ENCODE data around the gene OR2L5. TPM values are rescaled to one million over a fixed set of nuclear protein-coding genes. Genes with fewer than 3 reads are reported as not detected.

The OR2L5 gene
- total and polyA plus RNA-seq, 7 donors = not detected

GRCh38 chr1:248029770-248030169 lies 16.3 kb downstream of the OR2L5 start, which contains the start of gene OR2L2:
TSS of gene OR2L2 (plus strand) at chr1:248030070. CDS start at chr1:248038268, 8,198 bp downstream.
- no peaks in the 10 kb centered on the region for H3K36me3 ChIP-seq (ENCODE audit: insufficient read depth in 1 of 2, low read depth in 1 of 2)
- no peaks in the 10 kb centered on the region for H3K27me3 ChIP-seq (ENCODE audit: insufficient read depth in 3 of 3, low read length in 2 of 3)
- ATAC-seq = no peak
- H3K9me3 ChIP-seq = peaks cover 8% of the 10 kb centered on the region
- H3K4me3 ChIP-seq = no peak within 1 kb of the TSS
- no peak within 1 kb of the TSS for H3K27ac ChIP-seq
- H3K4me1 ChIP-seq = no peaks in the 10 kb centered on the region
- DNase-seq = no peak
- 26 to 47% (median 30%) methylated on average over 2 of the region's 2 CpGs for WGBS, 3 donors
- intact Hi-C loops (cut with DNase I) = no loop called here
- TF ChIP-seq CTCF (IDR thresholded peaks at IDR 0.05) = no peak

GRCh38 chr1:248045209-248045608 lies 31.7 kb downstream of the OR2L5 start:
- ATAC-seq = no peak
- Histone ChIP-seq H3K9me3 (peaks cover 4% of the 10 kb centered on the region), H3K4me3 (no peak overlapping the region), H3K36me3 (ENCODE audit: insufficient read depth in 1 of 2, low read depth in 1 of 2) (no peaks in the 10 kb centered on the region), H3K27me3 (ENCODE audit: insufficient read depth in 3 of 3, low read length in 2 of 3) (no peaks in the 10 kb centered on the region), H3K4me1 (no peaks in the 10 kb centered on the region), H3K27ac (no peak overlapping the region)
- 69 to 73% (median 70%) methylated on average over 5 of the region's 5 CpGs for WGBS, 3 donors
- no peak for TF ChIP-seq CTCF (IDR thresholded peaks at IDR 0.05)
- DNase-seq = no peak
- intact Hi-C loops (cut with DNase I) = no loop called here

GRCh38 chr1:248046536-248046935 lies 33.1 kb downstream of the OR2L5 start, which contains the start of gene OR2L3:
TSS of gene OR2L3 (plus strand) at chr1:248046836. CDS start at chr1:248060682, 13,846 bp downstream.
- Histone ChIP-seq H3K9me3 (peaks cover 4% of the 10 kb centered on the region), H3K4me3 (no peak within 1 kb of the TSS), H3K27ac (no peak within 1 kb of the TSS), H3K36me3 (ENCODE audit: insufficient read depth in 1 of 2, low read depth in 1 of 2) (no peaks in the 10 kb centered on the region), H3K27me3 (ENCODE audit: insufficient read depth in 3 of 3, low read length in 2 of 3) (no peaks in the 10 kb centered on the region), H3K4me1 (no peaks in the 10 kb centered on the region)
- DNase-seq (no peak), ATAC-seq (no peak)
- WGBS, 3 donors = 68 to 70% (median 69%) methylated on average over 2 of the region's 2 CpGs
- intact Hi-C loops (cut with DNase I) = no loop called here
- no peak for TF ChIP-seq CTCF (IDR thresholded peaks at IDR 0.05)

- no peak for TF ChIP-seq CTCF (IDR thresholded peaks at IDR 0.05)
Observed at GRCh38 chr1:248047008-248047407, 33.5 kb downstream of the OR2L5 start.

GRCh38 chr1:248054671-248055070 lies 41.2 kb downstream of the OR2L5 start:
- no peak overlapping the region for H3K27ac ChIP-seq
- H3K4me1 ChIP-seq = no peaks in the 10 kb centered on the region
- no peaks in the 10 kb centered on the region for H3K27me3 ChIP-seq (ENCODE audit: insufficient read depth in 3 of 3, low read length in 2 of 3)
- intact Hi-C loops (cut with DNase I) = no loop called here
- DNase-seq (no peak), ATAC-seq (no peak)
- H3K4me3 ChIP-seq = no peak overlapping the region
- TF ChIP-seq CTCF (IDR thresholded peaks at IDR 0.05) = no peak
- H3K36me3 ChIP-seq (ENCODE audit: insufficient read depth in 1 of 2, low read depth in 1 of 2) = no peaks in the 10 kb centered on the region
- H3K9me3 ChIP-seq = peaks cover 7% of the 10 kb centered on the region

More at GRCh38 chr1:248047008-248047407, 33.5 kb downstream of the OR2L5 start:
- Histone ChIP-seq H3K36me3 (ENCODE audit: insufficient read depth in 1 of 2, low read depth in 1 of 2) (no peaks in the 10 kb centered on the region), H3K27me3 (ENCODE audit: insufficient read depth in 3 of 3, low read length in 2 of 3) (no peaks in the 10 kb centered on the region), H3K4me3 (no peak overlapping the region), H3K4me1 (no peaks in the 10 kb centered on the region), H3K9me3 (peaks cover 4% of the 10 kb centered on the region), H3K27ac (no peak overlapping the region)
- DNase-seq = no peak
- 47 to 55% (median 51%) methylated on average over 1 of the region's 1 CpG for WGBS, 3 donors
- intact Hi-C loops (cut with DNase I) = no loop called here
- no peak for ATAC-seq
